ENCODE results near the gene HAL.

HAL gene

GRCh38 chr12:95982602-95983001 lies 13.5 kb downstream of the HAL start:
- H3K9me2 ChIP-seq (replicated peaks; ENCODE audit: insufficient read depth, low read length) = no peaks in the 10 kb centered on the region
- no peaks in the 10 kb centered on the region for H3F3A ChIP-seq (ENCODE audit: insufficient read depth, low read length)
- H3K27ac ChIP-seq (ENCODE audit: low read length) = no peak overlapping the region
- no peaks in the 10 kb centered on the region for H3K36me3 ChIP-seq (replicated peaks; ENCODE audit: insufficient read depth, low read length)
- no peaks in the 10 kb centered on the region for H3K9me3 ChIP-seq (replicated peaks; ENCODE audit: insufficient read depth, low read length)
- H3K9ac ChIP-seq (ENCODE audit: low read length) = no peak overlapping the region
- no peaks in the 10 kb centered on the region for H3K27me3 ChIP-seq (replicated peaks; ENCODE audit: insufficient read depth, low read length)
- no peaks in the 10 kb centered on the region for H3K4me1 ChIP-seq (ENCODE audit: low read length)
- H3K4me3 ChIP-seq (ENCODE audit: low read length) = no peak overlapping the region
- no peak for DNase-seq
- no peak overlapping the region for H3K4me2 ChIP-seq (ENCODE audit: low read depth, low read length)
- no peaks in the 10 kb centered on the region for H3K79me2 ChIP-seq (ENCODE audit: low read length)
- no peak overlapping the region for H2AFZ ChIP-seq (ENCODE audit: low read length)
- no peaks in the 10 kb centered on the region for H4K20me1 ChIP-seq (ENCODE audit: insufficient read depth, low read length)
- TF ChIP-seq EZH2 (optimal IDR thresholded peaks at IDR 0.05; ENCODE audit: low read depth, low read length) = no peak
- TF ChIP-seq CTCF (IDR thresholded peaks at IDR 0.05; ENCODE audit: low read length) = no peak
- no peak for TF ChIP-seq EZH2phosphoT487 (IDR thresholded peaks at IDR 0.05; ENCODE audit: low read length)

GRCh38 chr12:95980437-95980836 lies 15.7 kb downstream of the HAL start:
- no peak overlapping the region for H3K9ac ChIP-seq (ENCODE audit: low read length)
- H3K36me3 ChIP-seq (replicated peaks; ENCODE audit: insufficient read depth, low read length) = no peaks in the 10 kb centered on the region
- H3K27ac ChIP-seq (ENCODE audit: low read length) = no peak overlapping the region
- H4K20me1 ChIP-seq (ENCODE audit: insufficient read depth, low read length) = no peaks in the 10 kb centered on the region
- H3K79me2 ChIP-seq (ENCODE audit: low read length) = no peaks in the 10 kb centered on the region
- no peak overlapping the region for H2AFZ ChIP-seq (ENCODE audit: low read length)
- H3K4me1 ChIP-seq (ENCODE audit: low read length) = no peaks in the 10 kb centered on the region
- no peaks in the 10 kb centered on the region for H3F3A ChIP-seq (ENCODE audit: insufficient read depth, low read length)
- no peak for TF ChIP-seq CTCF (IDR thresholded peaks at IDR 0.05; ENCODE audit: low read length)
- no peak for TF ChIP-seq EZH2phosphoT487 (IDR thresholded peaks at IDR 0.05; ENCODE audit: low read length)
- TF ChIP-seq EZH2 (optimal IDR thresholded peaks at IDR 0.05; ENCODE audit: low read depth, low read length) = no peak
- H3K4me2 ChIP-seq (ENCODE audit: low read depth, low read length) = no peak overlapping the region
- DNase-seq = no peak
- no peaks in the 10 kb centered on the region for H3K27me3 ChIP-seq (replicated peaks; ENCODE audit: insufficient read depth, low read length)
- no peak overlapping the region for H3K4me3 ChIP-seq (ENCODE audit: low read length)
- H3K9me3 ChIP-seq (replicated peaks; ENCODE audit: insufficient read depth, low read length) = no peaks in the 10 kb centered on the region
- no peaks in the 10 kb centered on the region for H3K9me2 ChIP-seq (replicated peaks; ENCODE audit: insufficient read depth, low read length)

GRCh38 chr12:95978774-95979173 lies 17.4 kb downstream of the HAL start:
- H3K4me1 ChIP-seq (ENCODE audit: low read length) = peaks cover 4% of the 10 kb centered on the region; the same call in 1 of the 2 replicates
- no peaks in the 10 kb centered on the region for H3F3A ChIP-seq (ENCODE audit: insufficient read depth, low read length)
- H3K9ac ChIP-seq (ENCODE audit: low read length) = no peak overlapping the region
- no peaks in the 10 kb centered on the region for H3K9me2 ChIP-seq (replicated peaks; ENCODE audit: insufficient read depth, low read length)
- no peak overlapping the region for H2AFZ ChIP-seq (ENCODE audit: low read length)
- no peaks in the 10 kb centered on the region for H3K27me3 ChIP-seq (replicated peaks; ENCODE audit: insufficient read depth, low read length)
- H3K27ac ChIP-seq (ENCODE audit: low read length) = no peak overlapping the region
- DNase-seq = no peak
- H3K4me2 ChIP-seq (ENCODE audit: low read depth, low read length) = no peak overlapping the region
- TF ChIP-seq EZH2phosphoT487 (IDR thresholded peaks at IDR 0.05; ENCODE audit: low read length) = no peak
- no peak for TF ChIP-seq EZH2 (optimal IDR thresholded peaks at IDR 0.05; ENCODE audit: low read depth, low read length)
- TF ChIP-seq CTCF (IDR thresholded peaks at IDR 0.05; ENCODE audit: low read length) = no peak
- no peaks in the 10 kb centered on the region for H3K9me3 ChIP-seq (replicated peaks; ENCODE audit: insufficient read depth, low read length)
- no peaks in the 10 kb centered on the region for H4K20me1 ChIP-seq (ENCODE audit: insufficient read depth, low read length)
- no peak overlapping the region for H3K4me3 ChIP-seq (ENCODE audit: low read length)
- H3K79me2 ChIP-seq (ENCODE audit: low read length) = no peaks in the 10 kb centered on the region
- no peaks in the 10 kb centered on the region for H3K36me3 ChIP-seq (replicated peaks; ENCODE audit: insufficient read depth, low read length)
